GM23248 (cell line): ENCODE measurements around the gene HEBP2. TPM values are rescaled to one million over a fixed set of nuclear protein-coding genes. Genes with fewer than 3 reads are reported as not detected.

Experiments used
- DNase-seq: peaks from one replicate; pipeline ENCODE4 v3.0.0-alpha.2; 2015
- H2AFZ ChIP-seq: fragments of 200-600 bp; sonication (generic); 2 replicates; pipeline ENCODE4 v1.6.1; 2016; ENCODE audit warnings: antibody characterized with exemption
- H3F3A ChIP-seq: fragments of 200-600 bp; sonication (generic); 2 replicates; pipeline ENCODE4 v1.6.1; 2016; ENCODE audit warnings: mild to moderate bottlenecking, antibody characterized with exemption, mixed run types; ENCODE audit not compliant: insufficient read depth
- H3K27ac ChIP-seq: fragments of 200-600 bp; sonication (generic); 2 replicates; pipeline ENCODE4 v1.5.1; 2016; ENCODE audit warnings: mild to moderate bottlenecking
- H3K27me3 ChIP-seq: fragments of 200-600 bp; sonication (generic); replicated peaks from 2 replicates; pipeline ENCODE4 v1.6.1; 2016; ENCODE audit warnings: mild to moderate bottlenecking; ENCODE audit not compliant: insufficient read depth
- H3K36me3 ChIP-seq: fragments of 200-600 bp; sonication (generic); 2 replicates; pipeline ENCODE4 v1.6.1; 2016; ENCODE audit warnings: low read depth, mild to moderate bottlenecking
- H3K4me1 ChIP-seq: fragments of 200-600 bp; sonication (generic); 2 replicates; pipeline ENCODE4 v1.6.1; 2016; ENCODE audit warnings: mild to moderate bottlenecking; ENCODE audit not compliant: insufficient read depth
- H3K4me2 ChIP-seq: fragments of 200-600 bp; sonication (generic); one replicate; pipeline ENCODE4 v1.6.1; 2016; ENCODE audit warnings: mild to moderate bottlenecking; ENCODE audit not compliant: unreplicated experiment
- H3K4me3 ChIP-seq: fragments of 200-600 bp; sonication (generic); 2 replicates; pipeline ENCODE4 v1.5.1; 2016; ENCODE audit warnings: mild to moderate bottlenecking
- H3K79me2 ChIP-seq: fragments of 200-600 bp; sonication (generic); 2 replicates; pipeline ENCODE4 v1.6.1; 2016; ENCODE audit warnings: mild to moderate bottlenecking; ENCODE audit not compliant: insufficient read depth
- H3K9ac ChIP-seq: fragments of 200-600 bp; sonication (generic); 2 replicates; pipeline ENCODE4 v1.6.1; 2016; ENCODE audit warnings: mild to moderate bottlenecking
- H3K9me2 ChIP-seq: fragments of 200-600 bp; sonication (generic); 2 replicates; pipeline ENCODE4 v1.6.1; 2016; ENCODE audit warnings: mixed run types, mild to moderate bottlenecking, moderate library complexity; ENCODE audit not compliant: insufficient read depth
- H3K9me3 ChIP-seq: fragments of 200-600 bp; sonication (generic); one replicate; pipeline ENCODE4 v1.6.1; 2017; ENCODE audit warnings: low read depth
- H4K20me1 ChIP-seq: fragments of 200-600 bp; sonication (generic); 2 replicates; pipeline ENCODE4 v1.6.0; 2016; ENCODE audit not compliant: insufficient read depth
- EZH2 ChIP-seq: fragments of 200-600 bp; sonication (generic); IDR thresholded peaks from 2 replicates; pipeline ENCODE4 v1.6.1; 2018; ENCODE audit warnings: antibody characterized with exemption, mild to moderate bottlenecking; ENCODE audit not compliant: insufficient read depth, poor library complexity, severe bottlenecking
- EZH2phosphoT487 ChIP-seq: fragments of 200-600 bp; sonication (generic); IDR thresholded peaks from 2 replicates; pipeline ENCODE4 v1.6.1; 2018; ENCODE audit warnings: antibody characterized with exemption, moderate library complexity, mild to moderate bottlenecking, low read depth; ENCODE audit not compliant: insufficient read depth
- WGBS, 2 experiments: methylation state at CpG; one replicate each; pipeline ENCODE4 v1.1.6; 2015 to 2017; ENCODE audit warnings: low lambda C conversion rate in 2 of 2, low coverage in 1 of 2; ENCODE audit errors: missing lambda C conversion rate in 2 of 2; 5-methylcytosine and 5-hydroxymethylcytosine counted together
- in situ Hi-C: fragments of 300-500 bp; cut with MboI; formaldehyde crosslinking; loops from 2 replicates; pipeline ENCODE4 v1.15.0; 2020
- polyA plus RNA-seq: library from polyadenylated mRNA; unstranded; fragments of >200 nt; fragmentation: Nextera tagmentation; extraction: Ambion mirVana; gene quantifications from 2 replicates; pipeline ENCODE4 v1.2.1, GENCODE V29; 2016
- total RNA-seq: library from RNA; depleted of rRNA; stranded (reverse); fragments of >200 nt; shearing (Covaris generic); gene quantifications from 2 replicates; pipeline ENCODE4 v1.2.3, GENCODE V29; 2014

The HEBP2 gene
- total and polyA plus RNA-seq, 2 experiments from 2014 or later: 62.8 to 102 TPM

- Histone ChIP-seq H3K4me3 (no peak overlapping the region), H3K9me3 (no peaks in the 10 kb centered on the region), H4K20me1 (no peaks in the 10 kb centered on the region), H3K4me2 (no peak overlapping the region), H3K36me3 (no peaks in the 10 kb centered on the region), H3K4me1 (no peaks in the 10 kb centered on the region), H3K27me3 (no peaks in the 10 kb centered on the region), H3F3A (no peaks in the 10 kb centered on the region), H3K27ac (no peak overlapping the region), H3K79me2 (no peaks in the 10 kb centered on the region), H2AFZ (no peak overlapping the region), H3K9me2 (no peaks in the 10 kb centered on the region), H3K9ac (no peak overlapping the region)
- WGBS, 2 experiments: 59 to 61% methylated on average over 5 of the region's 5 CpGs
- no peak for TF ChIP-seq EZH2phosphoT487
- no peak for TF ChIP-seq EZH2
- no peak for DNase-seq
- in situ Hi-C loops: no loop called here
Measured at GRCh38 chr6:138393871-138394783, 9.9 kb upstream of the HEBP2 start.

- Histone ChIP-seq H3K36me3 (no peaks in the 10 kb centered on the region), H3K9me2 (no peaks in the 10 kb centered on the region), H3F3A (no peaks in the 10 kb centered on the region), H3K4me3 (no peak overlapping the region), H3K27me3 (no peaks in the 10 kb centered on the region), H3K4me1 (no peaks in the 10 kb centered on the region), H3K27ac (no peak overlapping the region), H2AFZ (no peak overlapping the region), H3K9me3 (no peaks in the 10 kb centered on the region), H3K4me2 (no peak overlapping the region), H3K9ac (no peak overlapping the region), H3K79me2 (no peaks in the 10 kb centered on the region), H4K20me1 (no peaks in the 10 kb centered on the region)
- in situ Hi-C loops: no loop called here
- TF ChIP-seq EZH2phosphoT487 (no peak), EZH2 (no peak)
- WGBS, 2 experiments: 78 to 79% methylated on average over 5 of the region's 5 CpGs
- DNase-seq: no peak
Measured at GRCh38 chr6:138396709-138397108, 7.3 kb upstream of the HEBP2 start.

- Histone ChIP-seq H3K4me1 (no peaks in the 10 kb centered on the region), H2AFZ (no peak overlapping the region), H3K9me3 (no peaks in the 10 kb centered on the region), H3K4me3 (no peak overlapping the region), H4K20me1 (no peaks in the 10 kb centered on the region), H3K27me3 (no peaks in the 10 kb centered on the region), H3K27ac (no peak overlapping the region), H3K9me2 (no peaks in the 10 kb centered on the region), H3K9ac (no peak overlapping the region), H3F3A (no peaks in the 10 kb centered on the region), H3K4me2 (no peak overlapping the region), H3K79me2 (no peaks in the 10 kb centered on the region), H3K36me3 (no peaks in the 10 kb centered on the region)
- TF ChIP-seq EZH2phosphoT487 (no peak), EZH2 (no peak)
- 53 to 59% methylated on average over 8 of the region's 8 CpGs for WGBS, 2 experiments
- DNase-seq: no peak
- in situ Hi-C loops: no loop called here
Measured at GRCh38 chr6:138397128-138398122, 6.6 kb upstream of the HEBP2 start.

GRCh38 chr6:138400326-138400725 lies 3.7 kb upstream of the HEBP2 start:
- H3K4me2 ChIP-seq: no peak overlapping the region
- 83 to 86% methylated on average over 3 of the region's 3 CpGs for WGBS, 2 experiments
- in situ Hi-C loops: loop anchor here (10.0 kb wide), 1 partner anchor 286 kb away; no protein-coding TSS in a partner anchor
- H3K9me2 ChIP-seq: no peaks in the 10 kb centered on the region
- H3K27ac ChIP-seq: no peak overlapping the region
- no peak overlapping the region for H3K9ac ChIP-seq
- H3F3A ChIP-seq: no peaks in the 10 kb centered on the region
- H3K79me2 ChIP-seq: no peaks in the 10 kb centered on the region
- H3K36me3 ChIP-seq: no peaks in the 10 kb centered on the region
- no peaks in the 10 kb centered on the region for H3K27me3 ChIP-seq
- 0 out of 2 replicates have a peak, but pooled peaks cover 3% of the 10 kb centered on the region for H3K4me1 ChIP-seq
- TF ChIP-seq EZH2phosphoT487 (no peak), EZH2 (no peak)
- H2AFZ ChIP-seq: no peak overlapping the region
- no peak for DNase-seq
- H3K4me3 ChIP-seq: no peak overlapping the region
- H4K20me1 ChIP-seq: no peaks in the 10 kb centered on the region
- H3K9me3 ChIP-seq: no peaks in the 10 kb centered on the region
